ENCODE results near the gene ENO2. TPM values are rescaled to one million over a fixed set of nuclear protein-coding genes. Genes with fewer than 3 reads are reported as not detected.

ENO2 gene
- total RNA-seq, 1 experiment from 2014 or later = 166 TPM

DNA sequence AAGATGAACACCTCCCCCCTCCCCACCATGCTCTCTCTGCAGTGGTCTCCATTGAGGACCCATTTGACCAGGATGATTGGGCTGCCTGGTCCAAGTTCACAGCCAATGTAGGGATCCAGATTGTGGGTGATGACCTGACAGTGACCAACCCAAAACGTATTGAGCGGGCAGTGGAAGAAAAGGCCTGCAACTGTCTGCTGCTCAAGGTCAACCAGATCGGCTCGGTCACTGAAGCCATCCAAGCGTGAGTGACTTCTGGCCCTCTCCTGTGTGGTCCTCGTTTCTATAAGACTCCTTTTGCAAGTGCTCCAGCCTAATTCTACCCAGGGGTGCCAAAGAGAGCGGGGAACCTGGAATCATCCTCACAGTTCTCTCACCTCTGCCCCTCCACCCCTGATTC lies 7.2 kb downstream of the ENO2 start:
- peaks cover 43 to 46% of the 10 kb centered on the region in 2 experiments for H3K4me1 Mint-ChIP-seq
- no peak overlapping the region for H3T11ph ChIP-seq (ENCODE audit: low read length)
- H3K27me3 Mint-ChIP-seq (ENCODE audit: low read depth) = peaks cover 1% of the 10 kb centered on the region; the same call in 1 of the 2 replicates
- H3K9me3 ChIP-seq (ENCODE audit: control insufficient read depth, low read depth, low read length) = no peaks in the 10 kb centered on the region
- no peaks in the 10 kb centered on the region for H3K27me3 ChIP-seq (ENCODE audit: insufficient read depth, low read length)
- no peak overlapping the region for H2AFZ ChIP-seq (ENCODE audit: low read length)
- no peak overlapping the region for H3K23ac ChIP-seq (ENCODE audit: insufficient read length, low read depth, low read length)
- no peak overlapping the region for H4K91ac ChIP-seq (ENCODE audit: insufficient read length, low read depth, low read length)
- H3K36me3 Mint-ChIP-seq (ENCODE audit: insufficient read depth in 1 of 3, low read depth in 3 of 3) = peaks cover 33 to 61% (median 59%) of the 10 kb centered on the region in 3 experiments
- no peak overlapping the region for H4K8ac ChIP-seq (replicated peaks; ENCODE audit: insufficient read length, low read depth, low read length)
- H3K9ac ChIP-seq (ENCODE audit: extremely low read depth, insufficient read length, low read length) = no peak overlapping the region
- H3K27ac ChIP-seq (ENCODE audit: insufficient read length, low read depth, low read length) = no peak overlapping the region
- no peak overlapping the region for H3K14ac ChIP-seq (ENCODE audit: insufficient read depth, low read length)
- peaks cover 12% of the 10 kb centered on the region for H3K23me2 ChIP-seq (ENCODE audit: insufficient read length, low read depth, low read length, poor library complexity, severe bottlenecking)
- TF ChIP-seq, protein P1, sequence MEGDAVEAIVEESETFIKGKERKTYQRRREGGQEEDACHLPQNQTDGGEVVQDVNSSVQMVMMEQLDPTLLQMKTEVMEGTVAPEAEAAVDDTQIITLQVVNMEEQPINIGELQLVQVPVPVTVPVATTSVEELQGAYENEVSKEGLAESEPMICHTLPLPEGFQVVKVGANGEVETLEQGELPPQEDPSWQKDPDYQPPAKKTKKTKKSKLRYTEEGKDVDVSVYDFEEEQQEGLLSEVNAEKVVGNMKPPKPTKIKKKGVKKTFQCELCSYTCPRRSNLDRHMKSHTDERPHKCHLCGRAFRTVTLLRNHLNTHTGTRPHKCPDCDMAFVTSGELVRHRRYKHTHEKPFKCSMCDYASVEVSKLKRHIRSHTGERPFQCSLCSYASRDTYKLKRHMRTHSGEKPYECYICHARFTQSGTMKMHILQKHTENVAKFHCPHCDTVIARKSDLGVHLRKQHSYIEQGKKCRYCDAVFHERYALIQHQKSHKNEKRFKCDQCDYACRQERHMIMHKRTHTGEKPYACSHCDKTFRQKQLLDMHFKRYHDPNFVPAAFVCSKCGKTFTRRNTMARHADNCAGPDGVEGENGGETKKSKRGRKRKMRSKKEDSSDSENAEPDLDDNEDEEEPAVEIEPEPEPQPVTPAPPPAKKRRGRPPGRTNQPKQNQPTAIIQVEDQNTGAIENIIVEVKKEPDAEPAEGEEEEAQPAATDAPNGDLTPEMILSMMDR (conservative IDR thresholded peaks at IDR 0.05) = no peak
- no peak overlapping the region for H3K4me3 Mint-ChIP-seq
- H3K4me2 ChIP-seq (ENCODE audit: insufficient read depth, insufficient read length, low read length) = no peak overlapping the region
- H4K5ac ChIP-seq (ENCODE audit: insufficient read length, low read depth, low read length) = no peak overlapping the region
- no peak overlapping the region for H2BK20ac ChIP-seq (ENCODE audit: low read depth, low read length, poor library complexity, severe bottlenecking)
- no peak overlapping the region for H3K18ac ChIP-seq (ENCODE audit: insufficient read length, low read depth, low read length)
- H2BK12ac ChIP-seq (ENCODE audit: insufficient read length, low read depth, low read length) = no peak overlapping the region
- no peak for DNase-seq
- no peaks in the 10 kb centered on the region for H3K79me2 ChIP-seq (ENCODE audit: insufficient read depth, low read length)
- H3K56ac ChIP-seq (ENCODE audit: insufficient read length, low read depth, low read length) = no peak overlapping the region
- H3K4me1 ChIP-seq (ENCODE audit: insufficient read depth, low read length) = peaks cover 3% of the 10 kb centered on the region; the same call in 1 of the 2 replicates
- H2BK120ac ChIP-seq (ENCODE audit: low read depth, low read length, poor library complexity, severe bottlenecking) = no peak overlapping the region
- H3K27ac Mint-ChIP-seq = peak overlapping the region; percentile 76 to 95 (median 85); a peak in 4 of 7 replicates
- no peak overlapping the region for H2BK5ac ChIP-seq (ENCODE audit: insufficient read length, low read length)
- no peak overlapping the region for H2AK5ac ChIP-seq (ENCODE audit: insufficient read length, low read length)
- no peak overlapping the region for H3K4ac ChIP-seq (ENCODE audit: low read depth, low read length)
- no peak overlapping the region for H2BK15ac ChIP-seq (ENCODE audit: low read depth, low read length)
- H3K79me1 ChIP-seq (ENCODE audit: insufficient read depth, low read depth, low read length, poor library complexity, severe bottlenecking) = peaks cover under 1% of the 10 kb centered on the region
- no CpG with 5 or more reads among the region's 7 CpGs for WGBS (ENCODE audit: extremely low coverage, insufficient read length, low lambda C conversion rate)
- no peaks in the 10 kb centered on the region for H4K20me1 ChIP-seq (ENCODE audit: control insufficient read depth, insufficient read depth, insufficient read length)
- H3K9me3 Mint-ChIP-seq = no peaks in the 10 kb centered on the region

Data from H9 (cell line).